Spleen (tissue), 11 donors: ENCODE data around the gene BRD1. TPM values are rescaled to one million over a fixed set of nuclear protein-coding genes. Genes with fewer than 3 reads are reported as not detected.

Experiments used
- DNase-seq: peaks from one replicate; pipeline ENCODE4 v3.0.0-alpha.2; 2020
- H3K27ac ChIP-seq, 8 donors: fragments of 200-600 bp; sonication (generic) in 7 of 8; 1 replicate in 4 of 8; 2 replicates in 4 of 8; pipeline versions ENCODE4 v1.5.0 to v1.8.0; 2016 to 2021; ENCODE audit warnings: inconsistent platforms in 4 of 8, mild to moderate bottlenecking in 4 of 8, moderate library complexity in 1 of 8
- H3K27me3 ChIP-seq, 7 donors: fragments of 200-600 bp; sonication (generic) in 6 of 7; replicated peaks in 1 of 7; 1 replicate in 4 of 7; 2 replicates in 3 of 7; pipeline versions ENCODE4 v1.5.0 to v1.8.0; 2016 to 2021; ENCODE audit warnings: inconsistent platforms in 3 of 7, mild to moderate bottlenecking in 1 of 7
- H3K36me3 ChIP-seq, 6 donors: fragments of 200-600 bp; sonication (generic) in 5 of 6; 1 replicate in 4 of 6; 2 replicates in 2 of 6; pipeline versions ENCODE4 v1.5.0 to v1.8.0; 2016 to 2021; ENCODE audit warnings: inconsistent platforms in 2 of 6
- H3K4me1 ChIP-seq, 6 donors: fragments of 200-600 bp; sonication (generic) in 5 of 6; 1 replicate in 3 of 6; 2 replicates in 3 of 6; pipeline versions ENCODE4 v1.5.0 to v1.8.0; 2016 to 2021; ENCODE audit warnings: inconsistent platforms in 3 of 6
- H3K4me3 ChIP-seq, 8 donors: fragments of 200-600 bp; sonication (generic) in 7 of 8; 1 replicate in 4 of 8; 2 replicates in 4 of 8; pipeline versions ENCODE4 v1.5.0 to v1.8.0; 2016 to 2021; ENCODE audit warnings: inconsistent platforms in 4 of 8, mild to moderate bottlenecking in 4 of 8, moderate library complexity in 2 of 8
- H3K9me3 ChIP-seq, 8 donors: fragments of 200-600 bp; sonication (generic) in 7 of 8; 1 replicate in 4 of 8; 2 replicates in 4 of 8; pipeline versions ENCODE4 v1.5.0 to v1.8.0; 2016 to 2021; ENCODE audit warnings: inconsistent platforms in 4 of 8
- POLR2A ChIP-seq, 3 donors: fragments of 450-650 bp; IDR thresholded peaks; one replicate each; pipeline ENCODE4 v1.5.1; 2017; ENCODE audit warnings: antibody characterized with exemption in 3 of 3, mild to moderate bottlenecking in 1 of 3
- POLR2AphosphoS5 ChIP-seq, 3 donors: sonication (generic); formaldehyde crosslinking; IDR thresholded peaks; one replicate each; pipeline ENCODE4 v1.5.1; 2017; ENCODE audit warnings: antibody characterized with exemption in 3 of 3
- WGBS, 5 donors: extraction: QIAGEN DNeasy Blood & Tissue Kit in 3 of 5; methylation state at CpG; one replicate each; pipeline versions ENCODE4 v1.1.5 to v1.1.7; 2013 to 2018; 5-methylcytosine and 5-hydroxymethylcytosine counted together
- intact Hi-C: fragments of 100-400 bp; cut with DNase I; formaldehyde crosslinking; loops from one replicate; pipeline ENCODE4 v1.15.0; 2023; ENCODE audit warnings: low total_unique reads
- polyA plus RNA-seq, 3 donors: library from polyadenylated mRNA; stranded (reverse); fragments of 200-250 nt; gene quantifications; one replicate each; pipeline ENCODE4 v1.2.1, GENCODE V29; 2013
- total RNA-seq, 7 donors: library from RNA; depleted of rRNA in 3 of 7; stranded (reverse); fragments of >200 nt in 3 of 7; fragmentation: NEBNext Ultra II Directional in 4 of 7; extraction: Animal tissue kit (Norgen Biotek cat#: 25700) in 4 of 7; gene quantifications; one replicate each; pipeline versions ENCODE4 v1.1.0 to v1.2.1, GENCODE V29; 2016 to 2021
- TF ChIP-seq, protein P1 (sequence below), 11 experiments: fragments of 200-600 bp in 7 of 11; fragments of 450-650 bp in 4 of 11; sonication (generic) in 4 of 11; IDR thresholded peaks in 8 of 11; conservative IDR thresholded peaks in 3 of 11; 1 replicate in 7 of 11; 2 replicates in 4 of 11; pipeline versions ENCODE4 v1.4.0 to v1.8.0; 2016 to 2021; ENCODE audit warnings: antibody characterized with exemption in 11 of 11, inconsistent platforms in 4 of 11, mild to moderate bottlenecking in 1 of 11
- donor health status: healthy with polysubstance abuse.
- donor health status: DM: no; HTN: no; CAD: no; lungs with moderate emphysema.
- donor health status: DM: no; HTN: no; CAD: no.
- donor health status: Bipolar disorder and iron deficiency.
- donor health status: healthy.
- donor health status: DM: no; HTN: no; CAD: no.
- donor health status: DM: yes; HTN: yes; CAD: no.

Gene BRD1
- total and polyA plus RNA-seq, 10 donors: 14.2 to 59.6 (median 37.4) TPM

DNA sequence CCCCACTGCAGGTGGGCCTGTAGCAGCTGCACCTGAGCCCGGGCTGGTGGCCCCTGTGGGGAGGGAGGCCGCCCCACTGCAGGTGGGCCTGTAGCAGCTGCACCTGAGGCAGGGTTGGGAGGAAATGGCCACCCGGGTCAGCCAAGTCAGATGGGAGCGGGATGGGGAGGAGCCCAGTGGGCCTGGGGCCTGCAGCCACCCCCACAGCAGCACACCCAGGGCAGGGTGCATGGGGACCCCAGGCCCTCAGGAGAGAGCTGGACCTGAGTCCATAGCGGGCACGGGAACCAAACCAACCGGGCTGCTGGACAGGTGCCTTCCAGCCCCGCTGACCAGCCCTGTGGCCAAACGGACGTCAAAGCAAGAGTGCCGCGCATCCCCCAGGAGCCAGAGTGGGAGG, 61.7 kb downstream of the BRD1 start:
- intact Hi-C loops: loop anchor here (5.0 to 10.0 kb wide), 2 partner anchors 159 to 266 kb away; no protein-coding TSS in a partner anchor
- TF ChIP-seq POLR2AphosphoS5 (IDR thresholded peaks at IDR 0.05) (no peak), POLR2A (IDR thresholded peaks at IDR 0.05) (no peak)
- TF ChIP-seq, protein P1, sequence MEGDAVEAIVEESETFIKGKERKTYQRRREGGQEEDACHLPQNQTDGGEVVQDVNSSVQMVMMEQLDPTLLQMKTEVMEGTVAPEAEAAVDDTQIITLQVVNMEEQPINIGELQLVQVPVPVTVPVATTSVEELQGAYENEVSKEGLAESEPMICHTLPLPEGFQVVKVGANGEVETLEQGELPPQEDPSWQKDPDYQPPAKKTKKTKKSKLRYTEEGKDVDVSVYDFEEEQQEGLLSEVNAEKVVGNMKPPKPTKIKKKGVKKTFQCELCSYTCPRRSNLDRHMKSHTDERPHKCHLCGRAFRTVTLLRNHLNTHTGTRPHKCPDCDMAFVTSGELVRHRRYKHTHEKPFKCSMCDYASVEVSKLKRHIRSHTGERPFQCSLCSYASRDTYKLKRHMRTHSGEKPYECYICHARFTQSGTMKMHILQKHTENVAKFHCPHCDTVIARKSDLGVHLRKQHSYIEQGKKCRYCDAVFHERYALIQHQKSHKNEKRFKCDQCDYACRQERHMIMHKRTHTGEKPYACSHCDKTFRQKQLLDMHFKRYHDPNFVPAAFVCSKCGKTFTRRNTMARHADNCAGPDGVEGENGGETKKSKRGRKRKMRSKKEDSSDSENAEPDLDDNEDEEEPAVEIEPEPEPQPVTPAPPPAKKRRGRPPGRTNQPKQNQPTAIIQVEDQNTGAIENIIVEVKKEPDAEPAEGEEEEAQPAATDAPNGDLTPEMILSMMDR (IDR thresholded peaks at IDR 0.05 in 8 of 11, conservative IDR thresholded peaks at IDR 0.05 in 3 of 11): no peak
- H3K4me3 ChIP-seq: no peak overlapping the region
- DNase-seq: peak; percentile 69
- peaks cover 0 to under 1% (median 0%) of the 10 kb centered on the region in 6 donors for H3K36me3 ChIP-seq
- H3K27ac ChIP-seq: no peak overlapping the region
- H3K4me1 ChIP-seq: peaks cover 0 to 14% (median 6%) of the 10 kb centered on the region in 6 donors
- WGBS, 5 donors: 87 to 99% (median 94%) methylated on average over 10 to 12 of the region's 12 CpGs
- peaks cover 7 to 22% (median 16%) of the 10 kb centered on the region in 8 donors for H3K9me3 ChIP-seq
- H3K27me3 ChIP-seq: no peaks in the 10 kb centered on the region

DNA sequence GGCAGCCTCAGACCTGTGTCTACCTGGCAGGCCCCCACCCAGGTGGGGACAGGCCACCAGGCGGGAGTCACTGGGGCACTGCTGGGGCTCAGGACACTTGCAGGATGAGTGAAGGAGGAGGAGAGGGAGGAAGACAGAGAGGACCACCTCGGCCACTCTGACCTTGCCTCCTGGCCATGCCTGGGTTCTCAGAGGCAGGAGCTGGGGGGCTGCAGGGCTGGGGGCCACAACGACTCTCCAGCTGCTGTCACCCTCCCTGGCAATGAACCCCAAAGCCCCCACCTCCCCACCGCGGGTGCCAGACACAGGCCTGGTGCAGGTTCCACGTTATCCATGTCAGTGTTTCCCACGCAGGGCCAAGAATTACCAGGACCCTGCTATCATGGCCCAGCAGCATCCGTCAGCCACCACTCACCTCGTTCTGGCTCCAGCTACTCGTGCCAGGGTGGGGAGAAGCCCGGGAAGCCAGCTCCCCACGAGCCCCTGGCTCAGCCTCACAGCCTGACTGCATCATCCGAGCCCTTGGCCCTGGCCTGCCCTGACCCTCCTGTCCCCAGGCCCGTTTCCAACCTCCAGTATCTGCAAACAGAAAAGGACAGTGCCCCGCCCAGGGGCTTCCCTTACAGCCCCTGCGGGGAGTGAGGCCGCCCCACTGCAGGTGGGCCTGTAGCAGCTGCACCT, 62.4 kb downstream of the BRD1 start:
- Histone ChIP-seq H3K27me3 (no peaks in the 10 kb centered on the region), H3K36me3 (no peaks in the 10 kb centered on the region), H3K9me3 (peaks cover 7 to 22% (median 16%) of the 10 kb centered on the region in 8 donors), H3K4me1 (peaks cover 0 to 18% (median 9%) of the 10 kb centered on the region in 6 donors), H3K4me3 (no peak overlapping the region), H3K27ac (no peak overlapping the region)
- peak; percentile 66 for DNase-seq
- intact Hi-C loops: loop anchor here (5.0 to 10.0 kb wide), 2 partner anchors 160 to 267 kb away; no protein-coding TSS in a partner anchor
- TF ChIP-seq POLR2AphosphoS5 (IDR thresholded peaks at IDR 0.05) (no peak), POLR2A (IDR thresholded peaks at IDR 0.05) (no peak)
- TF ChIP-seq, protein P1 (IDR thresholded peaks at IDR 0.05 in 8 of 11, conservative IDR thresholded peaks at IDR 0.05 in 3 of 11): no peak
- WGBS, 5 donors: 81 to 95% (median 89%) methylated on average over 8 to 17 of the region's 17 CpGs

DNA sequence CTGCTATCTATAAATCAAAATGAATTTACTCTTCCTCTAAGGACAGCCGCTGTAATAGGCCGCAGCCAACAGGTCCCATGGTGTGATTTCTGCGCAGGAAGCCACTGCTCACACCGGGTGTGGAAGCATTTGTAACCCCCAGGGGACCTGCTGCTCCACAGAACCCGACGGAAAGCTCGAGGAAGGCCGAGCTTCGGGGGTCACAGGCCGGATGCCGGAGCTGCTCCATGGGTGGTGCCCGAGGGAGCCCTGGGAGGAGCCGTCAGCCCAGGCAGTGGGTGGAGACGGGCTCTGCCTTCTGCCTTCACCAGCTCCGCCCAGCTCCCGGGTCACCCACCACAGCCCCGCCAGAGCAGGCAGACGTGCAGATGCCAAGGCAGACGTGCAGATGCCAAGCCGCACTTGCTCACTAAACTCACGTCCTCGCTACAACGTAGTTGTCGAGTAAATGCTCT, 63.5 kb downstream of the BRD1 start:
- H3K27me3 ChIP-seq: no peaks in the 10 kb centered on the region
- no peak overlapping the region for H3K4me3 ChIP-seq
- intact Hi-C loops: loop anchor here (10.0 kb wide), 1 partner anchor 161 kb away; no protein-coding TSS in a partner anchor
- H3K27ac ChIP-seq: no peak overlapping the region
- H3K36me3 ChIP-seq: no peaks in the 10 kb centered on the region
- DNase-seq: peak; percentile 72
- peaks cover 0 to 13% (median 7%) of the 10 kb centered on the region in 6 donors for H3K4me1 ChIP-seq
- peaks cover 7 to 22% (median 16%) of the 10 kb centered on the region in 8 donors for H3K9me3 ChIP-seq
- 75 to 94% (median 78%) methylated on average over 18 to 24 of the region's 24 CpGs for WGBS, 5 donors
- TF ChIP-seq POLR2AphosphoS5 (IDR thresholded peaks at IDR 0.05): no peak
- no peak for TF ChIP-seq POLR2A (IDR thresholded peaks at IDR 0.05)
- TF ChIP-seq, protein P1 (IDR thresholded peaks at IDR 0.05 in 8 of 11, conservative IDR thresholded peaks at IDR 0.05 in 3 of 11): no peak

- TF ChIP-seq POLR2AphosphoS5 (IDR thresholded peaks at IDR 0.05) (no peak), POLR2A (IDR thresholded peaks at IDR 0.05) (no peak)
- TF ChIP-seq, protein P1 (IDR thresholded peaks at IDR 0.05 in 8 of 11, conservative IDR thresholded peaks at IDR 0.05 in 3 of 11): no peak
- 86 to 96% (median 90%) methylated on average over 4 to 13 of the region's 13 CpGs for WGBS, 5 donors
- Histone ChIP-seq H3K27ac (no peak overlapping the region), H3K27me3 (no peaks in the 10 kb centered on the region), H3K36me3 (no peaks in the 10 kb centered on the region), H3K4me1 (peaks cover 0 to 12% (median 7%) of the 10 kb centered on the region in 6 donors), H3K4me3 (no peak overlapping the region), H3K9me3 (peaks cover 7 to 22% (median 16%) of the 10 kb centered on the region in 8 donors)
- intact Hi-C loops: loop anchor here (10.0 kb wide), 1 partner anchor 161 kb away; no protein-coding TSS in a partner anchor
- DNase-seq: peak; percentile 56
Measured at GRCh38 chr22:49763696-49764095, 64.0 kb downstream of the BRD1 start.
